WTC11 (cell line): ENCODE results near the gene CYP46A1.

Experiments used
- FOXP1 ChIP-seq: sonication (generic); formaldehyde crosslinking; IDR thresholded peaks from 2 replicates; pipeline ENCODE4 v1.8.0; 2022; ENCODE audit warnings: missing genetic modification reagents, mild to moderate bottlenecking, moderate library complexity, borderline replicate concordance
- JUN ChIP-seq: sonication (generic); formaldehyde crosslinking; IDR thresholded peaks from 2 replicates; pipeline ENCODE4 v1.8.0; 2023; ENCODE audit warnings: mild to moderate bottlenecking, missing genetic modification reagents
- RELA ChIP-seq: sonication (generic); formaldehyde crosslinking; IDR thresholded peaks from 2 replicates; pipeline ENCODE4 v1.8.1; 2022; ENCODE audit warnings: missing genetic modification reagents, mild to moderate bottlenecking, borderline replicate concordance
- SP1 ChIP-seq: sonication (generic); formaldehyde crosslinking; conservative IDR thresholded peaks from 2 replicates; pipeline ENCODE4 v1.8.1; 2022; ENCODE audit warnings: missing genetic modification reagents
- TEAD4 ChIP-seq: sonication (generic); formaldehyde crosslinking; IDR thresholded peaks from 2 replicates; pipeline ENCODE4 v1.8.0; 2022; ENCODE audit warnings: mild to moderate bottlenecking, missing genetic modification reagents
- TF ChIP-seq, protein P1 (sequence below): fragments of 200-600 bp; IDR thresholded peaks from 2 replicates; pipeline ENCODE4 v1.8.0; 2022; ENCODE audit warnings: antibody characterized with exemption

DNA sequence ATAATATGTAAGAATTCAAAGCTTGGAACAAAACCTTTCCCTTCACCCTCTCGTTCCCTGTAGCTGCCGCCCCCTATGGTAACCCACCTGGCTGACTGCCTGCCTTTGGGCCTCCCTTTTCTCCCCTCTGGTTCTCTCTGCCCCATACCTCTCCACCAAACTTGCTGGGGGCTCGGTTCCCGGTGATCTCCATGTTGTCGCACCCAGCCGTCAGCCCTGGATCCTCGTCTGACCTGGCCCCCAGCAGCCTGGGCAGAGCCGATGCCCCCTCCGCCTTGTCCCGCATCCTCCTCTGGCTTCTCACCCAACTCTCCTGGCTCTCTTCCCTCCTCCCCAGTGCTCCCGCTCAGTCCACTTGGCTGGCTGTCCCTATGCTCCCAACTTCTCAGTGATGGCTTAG, 4.5 kb downstream of the CYP46A1 start:
- TF ChIP-seq, protein P1, sequence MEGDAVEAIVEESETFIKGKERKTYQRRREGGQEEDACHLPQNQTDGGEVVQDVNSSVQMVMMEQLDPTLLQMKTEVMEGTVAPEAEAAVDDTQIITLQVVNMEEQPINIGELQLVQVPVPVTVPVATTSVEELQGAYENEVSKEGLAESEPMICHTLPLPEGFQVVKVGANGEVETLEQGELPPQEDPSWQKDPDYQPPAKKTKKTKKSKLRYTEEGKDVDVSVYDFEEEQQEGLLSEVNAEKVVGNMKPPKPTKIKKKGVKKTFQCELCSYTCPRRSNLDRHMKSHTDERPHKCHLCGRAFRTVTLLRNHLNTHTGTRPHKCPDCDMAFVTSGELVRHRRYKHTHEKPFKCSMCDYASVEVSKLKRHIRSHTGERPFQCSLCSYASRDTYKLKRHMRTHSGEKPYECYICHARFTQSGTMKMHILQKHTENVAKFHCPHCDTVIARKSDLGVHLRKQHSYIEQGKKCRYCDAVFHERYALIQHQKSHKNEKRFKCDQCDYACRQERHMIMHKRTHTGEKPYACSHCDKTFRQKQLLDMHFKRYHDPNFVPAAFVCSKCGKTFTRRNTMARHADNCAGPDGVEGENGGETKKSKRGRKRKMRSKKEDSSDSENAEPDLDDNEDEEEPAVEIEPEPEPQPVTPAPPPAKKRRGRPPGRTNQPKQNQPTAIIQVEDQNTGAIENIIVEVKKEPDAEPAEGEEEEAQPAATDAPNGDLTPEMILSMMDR, result no peak
- TF ChIP-seq JUN (CRISPR knock-in tag) (no peak), SP1 (no peak), FOXP1 (CRISPR knock-in tag) (no peak), RELA (no peak), TEAD4 (CRISPR knock-in tag) (no peak)
